ENCODE data around the gene VSX1.

VSX1 gene

DNA sequence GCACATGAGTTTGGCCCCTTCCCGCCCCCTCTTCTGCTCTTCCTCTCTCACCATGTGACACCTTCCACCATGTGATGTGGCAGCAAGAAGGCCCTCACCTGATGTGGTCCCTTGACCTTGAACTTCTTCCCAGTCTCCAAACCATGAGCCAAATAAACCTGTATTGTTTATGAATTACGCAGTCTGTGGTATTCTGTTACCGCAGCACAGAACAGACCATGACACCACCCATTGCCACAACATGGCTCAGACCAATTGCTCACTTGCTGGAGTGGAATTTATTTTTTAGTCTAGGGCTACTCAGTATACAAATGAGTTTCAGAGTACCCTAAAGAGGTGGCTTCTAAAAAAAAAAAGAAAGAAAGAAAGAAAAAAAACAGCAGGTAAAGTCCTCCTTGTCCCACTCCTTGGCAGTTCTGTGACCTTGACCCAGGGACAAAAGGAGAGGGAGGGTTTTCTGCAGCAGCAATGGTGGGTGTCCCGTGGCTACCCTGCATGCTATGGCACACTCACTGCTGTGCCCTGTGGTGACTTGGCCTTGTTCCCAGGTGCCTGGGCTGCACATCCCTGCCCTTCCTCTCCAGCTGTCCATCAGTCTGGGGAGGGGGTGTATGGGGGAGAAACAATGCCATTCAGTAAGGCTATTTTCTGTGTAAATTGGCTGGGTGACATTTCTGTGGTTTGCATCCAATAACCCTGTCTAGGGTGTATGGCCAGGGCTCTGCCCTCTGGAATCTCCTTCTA, 5.4 kb upstream of the VSX1 start:
- DNase-seq: no peak

DNA sequence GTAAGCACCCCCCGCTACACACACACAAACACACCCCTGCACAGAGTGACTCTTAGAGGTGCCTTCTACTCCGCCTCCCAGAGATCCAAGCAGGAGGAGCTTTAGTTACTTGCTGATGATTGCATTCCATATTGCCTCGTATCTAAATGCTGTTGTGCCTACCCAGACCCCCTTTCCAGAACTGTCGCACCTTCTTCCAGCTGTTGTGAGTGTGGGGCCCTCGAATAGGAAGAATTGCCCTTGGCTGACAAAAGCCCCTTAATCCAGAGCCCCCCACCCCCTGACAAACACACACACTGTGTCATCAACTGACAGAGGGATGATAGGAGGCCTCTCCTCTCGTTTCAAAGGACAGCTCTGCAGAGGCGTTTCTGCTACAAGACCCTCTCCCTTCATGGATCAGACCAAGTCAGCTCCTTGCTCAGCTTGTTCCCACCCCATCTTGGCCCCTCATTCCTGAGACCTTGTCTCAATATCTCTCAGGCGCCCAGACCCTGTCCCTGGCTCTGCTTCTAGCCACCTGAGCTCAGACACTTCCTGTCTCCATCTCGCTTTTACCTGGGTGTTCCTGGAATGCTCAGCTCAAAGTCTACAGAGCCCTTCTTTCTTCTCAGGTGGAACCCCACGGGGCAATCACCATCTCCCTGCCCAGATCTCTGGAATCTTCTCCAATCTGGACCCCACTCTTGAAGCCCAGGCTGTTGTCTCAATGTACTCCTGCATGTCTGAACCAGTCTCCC, 4.0 kb upstream of the VSX1 start:
- no peak for DNase-seq

DNA sequence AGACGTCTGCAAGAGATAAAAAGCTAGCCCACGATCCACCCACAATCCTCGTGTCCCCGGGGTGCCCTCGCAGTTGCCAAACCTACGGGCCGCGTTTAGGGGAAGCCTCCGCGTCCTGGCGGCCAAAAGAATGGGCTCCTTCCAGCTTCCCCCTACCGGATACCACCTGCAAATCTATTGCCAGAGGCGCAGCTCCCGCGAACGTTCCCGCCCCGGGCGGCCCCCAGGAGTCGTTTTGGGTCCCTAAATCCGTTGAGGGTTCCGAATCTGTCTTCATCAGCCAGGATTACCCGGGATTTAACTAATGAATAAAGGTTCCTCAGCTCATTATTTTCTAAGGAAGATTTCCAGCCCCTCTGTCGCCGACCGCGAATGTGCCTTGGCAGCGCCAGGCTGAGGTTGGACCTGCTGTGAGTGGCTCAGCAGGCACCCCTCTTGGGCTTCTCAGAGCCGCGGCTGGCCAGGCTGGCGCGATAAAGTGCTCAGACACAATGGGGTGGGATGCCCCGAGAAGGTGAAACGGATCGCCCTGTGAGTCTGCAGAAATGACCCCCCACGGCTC, 2.8 kb upstream of the VSX1 start:
- no peak for DNase-seq

DNA sequence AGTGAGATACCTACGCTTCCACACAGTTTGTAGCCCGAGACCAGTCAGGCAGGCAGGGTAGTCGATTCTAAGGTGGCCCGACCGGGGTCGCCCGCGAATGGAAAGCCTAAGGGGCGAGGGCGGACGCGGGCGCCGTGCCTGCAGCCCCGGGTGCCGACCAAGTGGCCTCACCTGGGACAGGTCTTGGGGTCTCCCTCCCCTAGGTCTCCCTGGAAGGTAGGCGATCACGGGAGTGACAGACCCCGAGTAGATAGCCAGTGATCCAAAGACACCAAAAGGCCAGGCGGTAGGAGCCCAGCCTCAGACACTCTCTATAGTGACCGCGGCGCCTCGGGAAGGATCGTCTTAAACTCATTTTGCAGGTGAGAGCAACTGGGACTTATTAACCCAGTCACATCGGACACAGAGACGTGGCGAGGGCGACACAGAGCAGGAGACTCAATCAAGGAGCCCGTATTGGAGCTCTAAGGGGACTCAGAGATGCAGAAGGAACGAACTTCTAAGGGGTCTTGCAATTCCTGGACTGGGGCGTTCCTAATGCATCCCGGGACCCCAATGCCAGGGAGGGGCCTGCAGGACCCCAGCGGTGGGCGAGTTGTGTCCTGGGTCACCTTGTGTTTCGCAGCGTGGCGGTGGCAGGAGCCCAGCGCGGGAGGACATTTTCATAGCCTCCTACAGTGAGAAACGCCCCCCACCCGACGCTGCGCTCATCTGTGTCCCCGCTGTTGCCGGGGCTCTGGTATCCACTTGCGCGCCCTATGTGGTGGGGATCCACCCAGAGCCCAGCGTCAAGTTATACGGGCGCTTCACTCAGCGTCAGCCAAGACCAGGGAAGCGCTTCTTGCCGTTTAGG, 2.1 kb upstream of the VSX1 start:
- DNase-seq: no peak

DNA sequence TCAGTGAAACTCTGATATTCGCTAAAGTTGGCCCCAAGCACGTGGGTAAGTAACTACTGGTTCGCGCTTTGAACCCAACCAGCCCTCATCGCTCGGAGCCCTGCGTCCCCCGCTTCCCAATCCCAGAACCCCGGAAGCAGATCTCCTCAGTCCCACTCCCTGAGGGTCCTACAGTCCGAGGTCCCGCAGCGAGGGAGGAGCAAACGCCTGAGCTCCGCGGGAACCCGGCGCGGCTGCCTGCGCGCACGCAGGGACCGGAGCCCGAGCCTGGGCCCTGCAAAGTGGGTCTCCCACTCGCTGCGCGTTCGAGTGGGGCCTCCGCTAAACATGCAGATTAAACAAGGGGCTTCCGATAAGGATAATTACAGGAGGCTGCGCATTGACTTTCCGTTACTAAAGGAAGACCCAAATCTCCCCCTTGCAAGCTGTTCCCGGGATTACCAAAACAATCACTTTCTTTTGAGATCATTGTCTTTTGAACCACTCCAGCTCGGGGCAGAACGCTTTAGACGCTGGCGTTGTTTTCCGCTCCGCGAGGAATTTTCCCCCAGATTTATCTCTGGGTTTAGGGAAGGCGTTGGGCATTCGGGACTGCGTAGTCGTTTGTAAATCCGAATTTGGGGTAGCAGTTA, 1.3 kb upstream of the VSX1 start:
- no peak for DNase-seq

DNA sequence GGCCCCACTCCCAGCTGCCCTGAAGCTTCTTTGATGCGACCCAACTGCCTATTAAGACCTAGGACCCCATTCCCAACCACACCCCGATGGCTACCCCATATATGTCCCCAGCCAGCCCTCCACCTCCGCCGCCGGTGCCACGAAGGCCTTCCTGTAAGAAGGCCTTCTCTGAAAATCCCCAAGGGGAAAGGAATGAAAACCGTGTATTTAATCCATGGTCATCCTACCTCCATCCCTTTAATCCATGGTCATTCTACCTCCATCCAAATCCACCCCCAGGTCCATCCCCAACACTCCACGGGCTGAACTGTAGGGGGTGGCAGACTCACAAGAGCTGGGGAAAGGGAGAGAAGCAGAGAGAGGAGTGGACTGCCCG, 545 bp upstream of the VSX1 start:
- no peak for DNase-seq

DNA sequence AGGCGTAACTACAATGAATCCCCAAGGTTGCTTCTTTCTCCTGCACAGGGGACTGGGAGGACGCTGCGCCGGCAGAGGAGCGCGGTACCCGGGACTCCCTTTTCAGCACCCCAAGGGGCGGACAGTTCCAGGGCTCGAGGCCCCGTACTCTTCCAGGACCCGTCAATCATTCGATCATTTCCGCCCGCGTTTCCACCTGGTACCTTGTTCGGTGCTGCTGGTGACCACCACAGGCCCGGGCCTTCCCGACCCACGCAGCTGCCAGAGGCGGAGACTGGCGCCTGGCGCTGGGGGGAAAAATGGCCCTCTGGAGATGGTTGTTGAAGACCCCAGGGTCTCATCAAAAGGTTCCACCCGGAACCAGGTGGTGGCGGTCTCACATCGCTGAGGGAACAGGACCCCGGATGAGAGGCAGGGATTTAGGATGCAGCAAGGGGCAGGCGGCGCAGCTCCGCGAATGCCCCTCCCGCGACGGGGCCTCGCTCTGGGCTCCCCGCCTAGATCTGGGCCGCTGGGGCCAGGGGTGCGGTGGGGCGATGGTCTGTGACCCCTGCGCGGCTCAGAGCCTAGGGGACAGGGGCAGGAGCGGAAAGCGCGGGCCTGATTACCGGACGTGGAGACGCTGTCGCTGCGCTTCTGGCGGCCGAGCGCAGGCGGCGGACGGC, 744 bp downstream of the VSX1 start:
- DNase-seq: no peak

DNA sequence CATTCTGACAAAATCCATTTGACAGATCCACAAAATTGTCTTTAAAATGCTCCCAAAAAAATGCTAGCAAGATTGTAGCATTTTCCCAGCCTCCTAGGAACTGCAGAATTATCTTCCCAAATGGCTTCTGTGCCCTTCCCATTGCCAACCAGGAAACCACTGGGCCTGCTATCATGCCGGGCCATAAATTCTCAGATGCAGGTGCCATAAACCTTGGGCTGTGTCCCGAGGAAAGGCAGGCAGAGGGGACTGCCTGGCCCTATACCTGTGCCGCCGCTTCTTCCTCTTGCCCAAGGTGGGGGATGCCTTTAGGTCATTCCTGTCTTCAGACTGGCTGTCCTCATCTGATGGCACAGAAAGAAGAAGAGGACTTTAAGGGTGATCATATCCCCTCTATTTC, 2.8 kb downstream of the VSX1 start:
- no peak for DNase-seq

DNA sequence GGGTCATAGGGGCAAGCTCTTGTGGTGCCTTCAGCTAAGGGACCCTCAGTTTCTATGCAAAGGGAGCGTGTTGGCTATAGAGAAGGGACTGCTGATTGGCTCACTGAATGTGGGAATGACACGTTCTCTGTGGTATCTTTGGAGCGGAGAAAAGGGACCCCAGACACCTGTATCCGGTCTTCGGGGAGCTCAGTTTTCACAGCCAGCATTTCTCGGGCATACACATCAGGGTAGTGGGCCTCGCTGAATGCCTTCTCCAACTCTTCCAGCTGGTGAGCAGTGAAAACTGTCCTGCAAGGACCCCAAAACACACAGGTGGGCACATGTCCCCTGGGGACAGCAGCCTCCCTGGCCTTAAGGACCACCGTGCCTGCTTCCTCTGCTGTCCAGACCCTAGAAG, 3.3 kb downstream of the VSX1 start:
- DNase-seq: no peak

DNA sequence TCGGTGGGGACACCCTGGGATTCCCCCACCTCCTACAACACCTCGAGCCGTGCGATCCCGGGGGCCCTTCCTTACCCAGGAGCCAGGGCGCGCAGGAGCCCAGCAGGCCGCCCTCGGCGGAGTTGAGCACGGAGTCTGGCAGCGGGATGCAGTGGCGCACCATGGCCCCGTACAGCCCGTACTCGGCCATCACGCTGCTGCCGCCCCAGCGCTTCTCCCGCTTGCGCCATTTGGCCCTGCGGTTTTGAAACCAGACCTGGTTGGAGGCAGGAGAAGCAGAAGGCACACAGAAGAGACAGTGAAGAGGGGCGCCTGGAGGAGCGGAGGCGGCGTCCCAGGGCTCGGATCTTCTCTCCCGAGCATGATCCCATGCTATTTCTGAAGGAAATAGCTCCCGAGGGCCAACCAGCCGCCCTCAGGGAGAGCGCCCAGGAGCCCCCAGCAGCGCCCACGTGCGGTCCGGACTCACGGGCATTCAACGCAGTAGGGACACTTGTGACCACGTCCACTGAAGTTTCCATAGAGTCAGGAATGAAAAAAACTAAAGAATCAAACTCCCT, 4.3 kb downstream of the VSX1 start:
- no peak for DNase-seq

DNA sequence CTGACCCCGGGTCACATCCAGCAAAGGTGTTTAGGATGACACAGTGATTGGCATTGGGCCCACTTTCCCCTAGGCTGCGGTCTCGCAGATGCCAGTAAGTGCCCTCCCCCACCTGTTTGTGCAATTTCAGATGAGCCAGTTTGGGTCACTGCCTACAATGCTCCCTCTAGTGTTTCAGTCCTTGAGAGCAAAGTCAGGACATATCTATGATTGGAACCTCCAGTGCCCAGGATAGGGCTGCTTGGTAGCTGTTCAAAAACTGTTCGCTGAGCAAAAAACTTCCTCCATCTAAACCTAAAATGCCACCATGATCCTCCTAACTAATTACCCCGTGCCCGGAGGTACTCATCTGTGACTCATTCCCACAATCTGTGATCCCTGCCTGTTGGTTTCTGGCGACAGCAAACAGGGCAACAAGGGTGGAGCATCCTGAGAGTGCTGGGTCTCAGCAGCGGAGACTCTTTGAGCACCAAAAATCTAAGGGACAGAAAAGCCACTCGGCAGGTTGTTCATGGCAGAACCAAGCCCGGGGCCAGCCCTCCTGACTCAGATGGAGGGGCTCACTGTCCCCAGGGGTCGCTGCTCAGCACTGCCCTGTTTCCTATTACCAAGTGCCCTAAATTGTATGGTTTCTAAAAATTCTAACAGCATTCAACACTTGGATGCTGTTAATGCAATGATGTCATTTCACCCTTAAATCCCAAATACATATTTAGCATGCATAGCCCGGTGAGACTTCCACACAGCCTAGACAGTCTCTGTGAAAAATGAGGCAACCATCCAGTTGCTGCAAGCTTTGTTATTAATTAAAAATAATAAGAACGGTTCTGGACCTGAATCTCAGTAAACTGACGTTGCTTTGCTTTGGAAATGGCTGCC, 5.0 kb downstream of the VSX1 start:
- DNase-seq: peak; percentile 29 to 60

DNA sequence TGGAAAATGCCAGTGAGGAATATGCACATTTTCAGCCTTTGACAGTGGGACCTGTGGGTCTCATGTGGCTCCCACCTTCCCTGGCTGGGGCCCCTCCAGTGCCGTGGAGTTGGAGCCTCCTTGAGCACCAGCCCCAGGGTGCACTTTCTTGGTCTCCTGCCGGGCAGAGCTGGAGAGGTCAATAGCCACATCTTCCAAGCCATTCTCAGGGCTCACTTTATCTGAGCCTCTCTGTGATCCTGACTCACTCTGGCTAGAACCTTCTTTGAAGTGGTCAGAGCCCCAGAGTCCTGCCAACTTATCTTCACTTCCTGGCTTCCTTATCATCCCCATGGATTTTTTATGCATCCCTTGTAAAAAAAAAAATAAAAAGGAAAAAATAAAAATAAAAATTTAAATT, 5.7 kb downstream of the VSX1 start:
- DNase-seq: no peak

DNA sequence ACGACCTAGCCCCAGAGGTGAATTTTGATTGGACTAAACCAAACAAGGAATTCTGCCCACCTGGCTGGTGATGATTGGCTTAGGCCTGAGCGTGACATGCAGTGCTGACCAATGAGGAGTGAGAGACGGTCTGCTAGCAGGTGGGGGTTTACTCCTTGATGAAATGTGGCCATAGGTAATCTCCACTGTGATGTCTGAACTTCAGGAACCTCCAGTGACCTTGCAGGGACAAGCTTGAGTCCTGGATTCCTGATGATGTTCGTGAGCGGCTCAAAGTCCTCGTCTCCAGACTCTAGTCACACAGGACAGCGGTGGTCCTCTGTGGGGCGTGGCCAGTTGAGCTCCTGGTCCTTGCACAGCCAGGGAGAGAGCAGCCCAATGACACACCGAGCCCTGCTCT, 8.4 kb downstream of the VSX1 start:
- no peak for DNase-seq

DNA sequence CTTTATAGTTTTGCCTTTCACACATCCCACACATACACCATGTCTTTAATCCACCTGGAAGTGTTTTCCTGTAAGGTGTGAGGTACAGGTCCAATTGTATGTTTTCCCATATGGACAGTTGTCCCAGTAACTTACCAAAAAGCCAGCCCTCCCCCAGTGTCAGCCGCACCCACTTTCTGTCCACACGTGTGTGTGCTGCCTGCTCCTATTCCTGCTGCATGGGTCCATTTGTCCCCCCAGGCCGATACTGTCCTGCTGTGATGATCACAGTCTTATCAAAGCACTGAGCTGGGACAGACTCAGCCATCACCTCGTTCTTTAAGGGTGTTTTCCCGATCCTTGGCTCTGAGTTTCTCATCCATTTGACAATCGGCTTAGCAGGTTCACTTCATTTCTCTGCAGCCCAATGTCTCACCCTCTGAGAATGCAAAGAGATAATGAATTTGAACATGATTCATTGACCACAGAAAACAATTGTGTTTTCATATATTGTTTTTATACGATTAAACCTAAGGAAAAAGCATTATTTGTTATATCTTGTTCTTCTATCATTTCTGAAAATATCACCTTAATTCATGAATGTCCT, 9.6 kb downstream of the VSX1 start:
- no peak for DNase-seq

DNA sequence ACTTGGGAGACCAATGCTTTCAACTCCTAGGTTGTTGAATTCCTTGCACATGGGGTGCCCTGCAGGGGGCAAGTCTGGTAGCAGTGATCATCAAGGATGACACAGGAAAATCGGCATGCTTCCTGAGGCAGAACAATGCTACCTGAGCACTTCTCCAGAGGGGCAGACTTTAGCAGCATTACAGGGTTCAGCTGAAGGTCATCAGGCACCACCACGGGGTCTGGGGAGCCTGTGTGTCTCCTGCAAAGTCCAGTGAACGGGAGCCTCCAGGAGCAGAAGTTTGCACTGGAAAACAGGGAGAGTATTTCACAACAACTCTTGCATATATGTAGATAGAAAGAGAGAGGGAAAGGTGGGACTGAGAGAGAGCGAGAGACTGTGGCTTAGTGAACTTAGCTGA, 10.2 kb downstream of the VSX1 start:
- no peak for DNase-seq

DNA sequence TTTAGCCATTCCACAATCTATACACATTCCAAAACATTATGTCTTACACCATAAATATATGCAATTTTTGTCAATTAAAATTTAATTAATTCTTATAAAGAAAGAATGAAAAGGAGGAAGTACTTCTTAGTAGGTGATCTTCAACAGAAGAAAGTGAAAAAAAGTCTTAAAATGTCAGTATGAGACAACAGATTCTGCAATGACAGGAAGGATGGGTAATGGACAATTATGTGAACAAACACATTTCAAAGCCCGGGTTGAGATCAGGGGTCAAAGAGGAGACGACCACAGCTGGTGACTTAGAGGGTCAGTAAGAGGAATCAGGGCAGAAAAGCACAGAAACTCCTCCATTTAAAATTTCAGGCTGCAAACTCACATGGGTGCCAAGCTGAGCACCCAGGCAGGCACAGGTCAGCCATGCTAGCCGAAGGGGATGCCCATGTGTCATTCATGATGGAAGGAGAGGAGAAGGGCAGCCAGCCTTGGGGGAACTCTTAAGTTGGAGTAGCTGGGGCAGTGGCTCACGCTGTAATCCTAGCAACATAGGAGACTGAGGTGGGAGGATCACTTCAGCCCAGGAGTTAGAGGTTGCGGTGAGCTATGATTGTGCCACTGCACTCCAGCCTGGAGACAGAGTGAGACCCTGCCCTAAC, 11.0 kb downstream of the VSX1 start:
- no peak for DNase-seq

DNA sequence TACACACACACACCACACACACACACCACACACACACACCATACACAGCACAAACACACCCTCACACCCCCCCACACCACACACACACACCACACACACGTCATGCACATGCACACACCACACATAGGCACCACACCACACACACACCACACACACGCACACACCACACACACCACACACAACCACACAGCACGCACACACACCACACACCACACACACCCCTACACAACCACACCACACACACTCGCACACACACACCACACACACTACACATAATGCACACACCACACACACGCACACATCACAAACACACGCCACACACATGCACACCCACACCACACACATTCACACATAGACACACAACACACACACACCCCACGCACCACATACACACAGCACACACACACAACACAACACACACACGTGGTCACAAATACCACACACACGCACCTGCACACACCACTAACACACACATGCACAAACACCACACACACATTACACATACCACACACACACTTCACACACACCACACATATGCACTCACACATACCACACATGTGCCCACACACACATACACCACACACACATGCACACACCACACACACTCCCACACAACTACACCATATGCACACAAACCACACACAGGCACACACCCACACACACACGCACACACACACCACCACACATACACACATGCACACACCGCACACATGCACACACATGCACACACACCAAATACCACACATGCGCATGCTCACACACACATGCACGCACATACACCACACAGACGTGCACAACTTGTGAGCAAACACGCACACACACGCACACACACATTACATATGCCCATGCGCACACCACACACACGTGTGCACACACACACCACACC, 14.6 kb downstream of the VSX1 start:
- no peak for DNase-seq

DNA sequence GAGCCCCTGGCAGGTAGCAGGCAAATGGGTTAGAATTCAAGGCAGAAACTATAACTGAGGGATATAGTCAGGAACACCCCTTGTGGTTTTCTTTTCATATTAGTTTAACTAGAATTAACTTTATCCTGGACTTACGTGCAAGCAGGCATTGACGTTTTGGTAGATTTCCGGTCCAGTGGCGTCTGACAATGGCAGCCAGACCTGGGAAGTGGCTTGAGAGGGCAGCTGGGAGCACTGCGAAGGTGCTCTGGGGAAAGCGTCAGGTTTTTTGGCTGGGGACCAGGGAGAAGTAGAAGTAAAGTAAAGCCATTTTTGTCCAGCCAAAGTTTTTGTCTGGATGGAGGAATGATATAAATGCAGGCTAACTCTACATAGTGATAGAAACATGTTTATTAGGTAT, 15.6 kb downstream of the VSX1 start:
- no peak for DNase-seq
